K562 (cell line): ENCODE data around the gene PPM1E. TPM values are rescaled to one million over a fixed set of nuclear protein-coding genes. Genes with fewer than 3 reads are reported as not detected.

ENCODE experiments used
- ATAC-seq: fragments of 200-7000 bp; cut with Tn5 transposase; 3 replicates; pipeline ENCODE4 v1.9.1; 2020; ENCODE audit warnings: moderate library complexity
- BruUV-seq: library from RNA; stranded (reverse); fragments of 400-500 nt; replicated peaks from 2 replicates; lab custom pipeline; 2021; lab: Mats Ljungman, UMichigan
- CTCF ChIA-PET: fragments of 300-600 bp; formaldehyde crosslinking; extraction: SDS; loops from one replicate; lab custom pipeline; 2021; ENCODE audit warnings: low intra/inter-chr PET ratio; lab: Yijun Ruan, JAX
- POLR2A ChIA-PET: fragments of 300-600, 350-650 bp; sonication (Branson Sonifier 250); formaldehyde crosslinking; extraction: SDS; loops from one replicate; lab custom pipeline; 2021; ENCODE audit warnings: antibody characterized with exemption, inconsistent platforms; lab: Yijun Ruan, JAX
- DNase-seq, 4 experiments: peaks; one replicate each; pipeline versions ENCODE4 v3.0.0 to v3.0.0-alpha.2; 2011 to 2018; ENCODE audit warnings: low spot score in 3 of 4, mixed read lengths in 3 of 4; ENCODE audit errors: extremely low read depth in 1 of 4
- FAIRE-seq: peaks from 2 replicates; lab custom pipeline; 2011; peaks lifted over from hg19 to GRCh38; lab: Jason Lieb, UNC
- H2AFZ ChIP-seq: 2 replicates; pipeline ENCODE4 v1.6.0; 2011; ENCODE audit warnings: low read depth, low read length, control low read depth, inconsistent platforms
- H3K27ac ChIP-seq: fragments of 200-600 bp; 3 replicates; pipeline ENCODE4 v1.8.0; 2011; ENCODE audit warnings: low read depth, mild to moderate bottlenecking, control low read depth, inconsistent platforms, low read length, moderate library complexity, mixed read lengths; ENCODE audit errors: extremely low read depth
- H3K27me3 ChIP-seq, 2 experiments: fragments of 300-600 bp in 1 of 2; 2 replicates in 1 of 2; 3 replicates in 1 of 2; pipeline versions ENCODE4 v1.6.0 to v1.8.0; 2011; ENCODE audit warnings: inconsistent platforms in 2 of 2, low read length in 2 of 2, mild to moderate bottlenecking in 1 of 2, mixed read lengths in 1 of 2, moderate library complexity in 1 of 2; ENCODE audit not compliant: control insufficient read depth in 2 of 2, insufficient read depth in 2 of 2
- H3K36me3 ChIP-seq: fragments of 300-600 bp; 3 replicates; pipeline ENCODE4 v1.8.0; 2011; ENCODE audit warnings: mild to moderate bottlenecking, low read length, inconsistent platforms; ENCODE audit not compliant: control insufficient read depth, insufficient read depth
- H3K4me1 ChIP-seq, 2 experiments: fragments of 200-600 bp in 1 of 2; replicated peaks in 1 of 2; 2 replicates in 1 of 2; 3 replicates in 1 of 2; pipeline versions ENCODE4 v1.5.1 to v1.8.0; 2011; ENCODE audit warnings: inconsistent platforms in 2 of 2, low read length in 2 of 2, mild to moderate bottlenecking in 1 of 2, mixed read lengths in 1 of 2, moderate library complexity in 1 of 2; ENCODE audit not compliant: control insufficient read depth in 2 of 2, insufficient read depth in 2 of 2
- H3K4me2 ChIP-seq: 2 replicates; pipeline ENCODE4 v1.6.1; 2011; ENCODE audit warnings: low read length, control low read depth, inconsistent platforms, mixed read lengths; ENCODE audit not compliant: insufficient read depth
- H3K4me3 ChIP-seq: fragments of 200-600 bp; sonication (generic), shearing (Covaris generic); 2 replicates; pipeline ENCODE4 v1.5.1; 2016; ENCODE audit warnings: control low read depth, inconsistent platforms
- H3K79me2 ChIP-seq: fragments of 200-600 bp; 3 replicates; pipeline ENCODE4 v1.8.0; 2011; ENCODE audit warnings: low read length, inconsistent platforms; ENCODE audit not compliant: control insufficient read depth, insufficient read depth
- H3K9ac ChIP-seq, 2 experiments: 2 replicates each; pipeline versions ENCODE4 v1.6.0 to v1.6.1; 2011; ENCODE audit warnings: low read depth in 2 of 2, low read length in 2 of 2, control low read depth in 1 of 2, inconsistent platforms in 1 of 2, mild to moderate bottlenecking in 1 of 2, mixed read lengths in 1 of 2; ENCODE audit not compliant: insufficient read depth in 1 of 2
- H3K9me1 ChIP-seq: one replicate; pipeline ENCODE4 v1.6.0; 2011; ENCODE audit warnings: inconsistent platforms, mild to moderate bottlenecking, low read length, moderate library complexity; ENCODE audit not compliant: control insufficient read depth, insufficient read depth
- H3K9me3 ChIP-seq: replicated peaks from 2 replicates; pipeline ENCODE4 v1.5.1; 2011; ENCODE audit warnings: low read depth, low read length, inconsistent platforms; ENCODE audit not compliant: control insufficient read depth, insufficient read depth
- H4K20me1 ChIP-seq: replicated peaks from 2 replicates; pipeline ENCODE4 v1.6.1; 2011; ENCODE audit warnings: low read length, inconsistent platforms, mixed read lengths; ENCODE audit not compliant: control insufficient read depth, insufficient read depth
- E2F8 ChIP-seq: fragments of 450-650 bp; IDR thresholded peaks from 2 replicates; pipeline ENCODE4 v1.7.1; 2018; ENCODE audit warnings: mild to moderate bottlenecking, low read depth; ENCODE audit not compliant: partially characterized antibody
- ELF2 ChIP-seq: fragments of 250-450 bp; sonication (Bioruptor Pico); IDR thresholded peaks from 2 replicates; pipeline ENCODE4 v1.5.0; 2021; ENCODE audit warnings: mild to moderate bottlenecking
- ELK1 ChIP-seq: sonication (generic); formaldehyde crosslinking; IDR thresholded peaks from 2 replicates; pipeline ENCODE4 v1.8.1; 2022; ENCODE audit warnings: missing genetic modification reagents
- FOSL1 ChIP-seq: fragments of 200-800 bp; sonication (Bioruptor generic); conservative IDR thresholded peaks from 2 replicates; pipeline ENCODE4 v1.6.1; 2016; ENCODE audit warnings: missing genetic modification characterization, missing compliant biosample characterization
- HINFP ChIP-seq: fragments of 450-650 bp; conservative IDR thresholded peaks from 2 replicates; pipeline ENCODE4 v1.6.1; 2016; ENCODE audit warnings: missing genetic modification characterization, low read depth, mild to moderate bottlenecking, control low read depth, missing compliant biosample characterization
- KDM5B ChIP-seq: fragments of 200-600 bp; sonication (generic); IDR thresholded peaks from 2 replicates; pipeline ENCODE4 v1.6.1; 2012; ENCODE audit warnings: low read depth, mild to moderate bottlenecking, moderate library complexity, low read length, control low read depth, inconsistent platforms; ENCODE audit not compliant: insufficient replicate concordance
- MEF2A ChIP-seq: IDR thresholded peaks from 2 replicates; pipeline ENCODE4 v1.6.1; 2011; ENCODE audit warnings: low read depth, mild to moderate bottlenecking, low read length, moderate library complexity; ENCODE audit not compliant: control insufficient read depth
- MTA2 ChIP-seq: fragments of 450-650 bp; IDR thresholded peaks from 2 replicates; pipeline ENCODE4 v1.6.1; 2016; ENCODE audit warnings: low read depth
- RCOR1 ChIP-seq, 2 experiments: IDR thresholded peaks; 2 replicates each; pipeline ENCODE4 v1.6.1; 2012; ENCODE audit warnings: low read depth in 2 of 2, low read length in 2 of 2, borderline replicate concordance in 1 of 2, improper control_type of control experiment in 1 of 2
- RNF2 ChIP-seq: sonication (generic); IDR thresholded peaks from 2 replicates; pipeline ENCODE4 v1.6.1; 2016
- SNRNP70 ChIP-seq: fragments of 200-400 bp; formaldehyde crosslinking; optimal IDR thresholded peaks from 2 replicates; pipeline ENCODE3; 2017; ENCODE audit warnings: low read depth, low read length
- ZNF639 ChIP-seq, 2 experiments: fragments of 200-800 bp in 1 of 2; sonication (Bioruptor generic) in 1 of 2; sonication (generic) in 1 of 2; formaldehyde crosslinking in 1 of 2; IDR thresholded peaks in 1 of 2; conservative IDR thresholded peaks in 1 of 2; 2 replicates each; pipeline versions ENCODE4 v1.5.0 to v1.6.1; 2016 to 2020; ENCODE audit warnings: missing compliant biosample characterization in 1 of 2, missing genetic modification characterization in 1 of 2, missing genetic modification reagents in 1 of 2
- WGBS: fragments of 100-300 bp; shearing (Covaris generic); methylation state at CpG from one replicate; pipeline ENCODE4 v1.1.6; 2016; ENCODE audit warnings: low coverage, mixed read lengths; ENCODE audit not compliant: insufficient coverage; ENCODE audit errors: missing lambda C conversion rate; 5-methylcytosine and 5-hydroxymethylcytosine counted together
- in situ Hi-C: fragments of 300-500 bp; cut with MboI; formaldehyde crosslinking; loops from 4 replicates; pipeline ENCODE4 v1.15.0; 2018; ENCODE audit warnings: inconsistent platforms, mixed read lengths
- intact Hi-C: fragments of 100-400 bp; cut with micrococcal nuclease; formaldehyde crosslinking; loops from 2 replicates; pipeline ENCODE4 v1.14.2; 2022
- polyA plus RNA-seq, 8 experiments: library from polyadenylated mRNA; depleted of rRNA in 4 of 8; stranded (reverse) in 5 of 8; unstranded in 3 of 8; fragments of >200 nt; fragmentation: Nextera tagmentation in 2 of 8; fragmentation: Illumina TruSeq in 1 of 8; extraction: Ambion mirVana in 2 of 8; extraction: Trizol in 1 of 8; gene quantifications; 2 replicates each; pipeline versions ENCODE4 v1.2.1 to v1.2.3, GENCODE V29; 2011 to 2014; ENCODE audit warnings: inconsistent platforms in 1 of 8, missing spikeins in 1 of 8
- total RNA-seq, 7 experiments: library from RNA; depleted of rRNA in 6 of 7; stranded (reverse); fragments of >200 nt in 6 of 7; fragmentation: Illumina TruSeq in 2 of 7; extraction: Trizol in 2 of 7; gene quantifications; 2 replicates each; pipeline versions ENCODE4 v1.2.1 to v1.2.3, GENCODE V29; 2011 to 2021; ENCODE audit warnings: low replicate concordance in 1 of 7

Gene PPM1E
- total and polyA plus RNA-seq, 9 of the 15 experiments (the other 6 are each of a cell fraction or from before 2014, with no cell fraction given), result 1.0 to 5.7 (median 4.7) TPM

GRCh38 chr17:58999500-58999899 lies 243.8 kb downstream of the PPM1E start (continued):
- no peak for TF ChIP-seq ELK1 (CRISPR knock-in tag)
- TF ChIP-seq RCOR1 (IDR thresholded peaks at IDR 0.05; ENCODE audit: borderline replicate concordance in 1 of 2, low read depth in 2 of 2, low read length in 2 of 2), result no peak
- TF ChIP-seq E2F8, result no peak

GRCh38 chr17:59000022-59000421 lies 244.4 kb downstream of the PPM1E start:
- Histone ChIP-seq H3K9me1 (no peaks in the 10 kb centered on the region), H3K4me2 (no peak overlapping the region), H3K27ac (no peak overlapping the region), H2AFZ (no peak overlapping the region), H3K4me3 (no peak overlapping the region), H3K4me1 (no peaks in the 10 kb centered on the region), H3K36me3 (peaks cover 50% of the 10 kb centered on the region; the same call in 2 of the 3 replicates), H3K9me3 (no peaks in the 10 kb centered on the region), H4K20me1 (no peaks in the 10 kb centered on the region), H3K27me3 (no peaks in the 10 kb centered on the region), H3K9ac (no peak overlapping the region), H3K79me2 (no peaks in the 10 kb centered on the region)
- FAIRE-seq, result no peak
- no TSS peak for BruUV-seq
- ChIA-PET CTCF (no interaction called here), POLR2A (no interaction called here)
- ATAC-seq, result no peak
- no peak for DNase-seq
- in situ Hi-C loops, result loop anchor here (10.0 to 25.0 kb wide), 2 partner anchors 415 to 713 kb away; partner anchors contain the start of gene MPO
- 93% methylated on average over 1 of the region's 1 CpG for WGBS
- intact Hi-C loops, result no loop called here
- TF ChIP-seq ELF2 (no peak), MTA2 (no peak), KDM5B (no peak), FOSL1 (tag) (no peak), MEF2A (no peak), HINFP (no peak), SNRNP70 (no peak), RNF2 (no peak), ZNF639 (CRISPR knock-in tag; conservative IDR thresholded peaks at IDR 0.05 in 1 of 2, IDR thresholded peaks at IDR 0.05 in 1 of 2) (no peak)
